GM11168 (cell line): ENCODE results near the gene RNF144A.

ENCODE experiments used
- in situ Hi-C: fragments of 300-500 bp; cut with MboI; formaldehyde crosslinking; loops from one replicate; pipeline ENCODE4 v1.12.0; 2022; ENCODE audit warnings: low sequenced_read_pairs; ENCODE audit not compliant: unreplicated experiment

Gene RNF144A

DNA sequence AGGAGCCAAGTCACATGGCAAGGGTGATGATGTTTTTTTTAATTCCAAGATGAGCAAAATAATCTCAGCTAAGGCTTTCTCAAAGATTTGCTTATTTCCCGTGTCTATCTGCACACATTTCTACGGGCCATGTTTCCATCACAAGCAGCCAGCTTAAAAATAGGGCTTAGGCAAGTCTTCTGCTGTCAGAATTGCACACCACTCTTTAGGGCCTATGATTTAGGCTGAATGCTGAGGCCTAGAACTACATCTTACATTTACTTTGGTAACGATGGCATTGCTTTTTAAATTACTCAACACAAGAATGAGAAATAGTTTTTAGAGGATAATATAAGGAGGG, 144.2 kb downstream of the RNF144A start:
- in situ Hi-C loops: no loop called here

DNA sequence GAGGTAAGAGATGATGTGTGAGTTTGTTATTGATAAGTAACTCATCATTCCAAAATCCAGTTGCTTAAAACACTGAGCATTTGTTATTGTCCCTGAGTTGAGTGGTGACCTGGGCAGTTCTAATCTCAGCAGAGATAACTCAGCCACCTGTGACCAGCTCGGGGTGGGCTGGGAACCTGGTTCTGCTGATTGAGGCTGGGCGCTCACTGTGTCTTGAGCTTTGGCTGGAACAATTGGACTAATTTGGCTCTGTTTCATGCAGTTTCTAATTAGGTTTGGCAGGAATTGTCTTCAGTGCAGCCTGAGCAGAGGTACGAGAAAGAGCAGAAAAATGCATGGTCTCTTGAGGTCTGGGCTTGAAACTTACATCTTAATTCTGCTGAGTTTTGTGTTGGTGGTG, 144.7 kb downstream of the RNF144A start:
- in situ Hi-C loops: no loop called here

DNA sequence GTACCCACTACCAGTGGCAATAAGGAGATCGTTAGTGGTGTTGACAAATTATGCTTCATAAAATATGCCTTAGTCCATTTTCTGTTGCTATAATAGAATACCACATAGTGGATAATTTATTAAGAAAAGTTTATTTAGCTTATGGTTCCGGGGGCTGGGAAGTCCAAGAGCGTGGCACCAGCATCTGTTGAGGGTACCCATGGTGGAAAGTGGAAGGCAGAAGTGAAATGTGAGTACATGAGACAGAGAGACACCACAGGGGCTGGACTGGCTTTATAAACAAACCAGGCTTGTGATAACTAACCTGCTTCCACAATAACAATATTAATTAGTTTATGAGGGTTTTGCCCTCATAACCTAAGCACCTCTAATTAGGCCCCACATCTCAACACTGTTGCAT, 146.6 kb downstream of the RNF144A start:
- in situ Hi-C loops: no loop called here

DNA sequence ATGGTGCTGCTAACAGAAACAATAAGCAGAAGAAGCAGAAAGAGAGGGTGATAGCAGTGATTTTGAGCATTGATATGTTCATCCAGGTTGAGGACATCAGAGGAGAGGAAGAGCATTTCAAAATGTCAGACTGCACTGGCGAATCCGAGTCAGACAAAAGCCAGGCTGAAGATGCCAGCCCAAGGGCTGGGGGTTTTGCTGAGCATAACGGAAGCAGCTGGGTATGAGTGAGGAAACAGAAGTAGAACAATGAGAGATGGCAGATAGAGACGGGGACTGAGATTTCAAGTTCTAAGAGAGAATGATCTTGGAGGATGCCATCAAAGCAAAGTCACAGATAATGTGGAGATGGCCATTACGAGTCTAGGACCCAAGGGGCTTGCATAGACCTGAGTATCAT, 151.2 kb downstream of the RNF144A start:
- in situ Hi-C loops: no loop called here

DNA sequence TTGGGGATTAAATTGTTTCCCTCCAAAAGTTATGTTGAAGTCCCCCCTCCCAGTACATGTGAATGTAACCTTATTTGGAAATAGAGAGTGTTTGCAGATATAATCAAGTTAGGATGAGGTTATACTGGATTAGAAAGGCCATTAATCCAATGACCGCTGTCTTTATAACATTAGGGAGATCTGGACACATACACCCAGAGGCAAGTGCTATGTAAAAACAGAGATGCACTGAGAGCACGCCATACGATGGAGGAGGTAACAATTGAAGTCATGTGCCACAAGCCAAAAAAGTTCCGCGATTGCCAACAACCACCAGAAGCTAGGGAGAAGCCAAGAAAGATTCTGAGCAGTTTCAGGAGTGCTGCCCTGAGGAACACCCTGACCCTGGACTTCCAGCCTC, 153.3 kb downstream of the RNF144A start:
- in situ Hi-C loops: no loop called here

DNA sequence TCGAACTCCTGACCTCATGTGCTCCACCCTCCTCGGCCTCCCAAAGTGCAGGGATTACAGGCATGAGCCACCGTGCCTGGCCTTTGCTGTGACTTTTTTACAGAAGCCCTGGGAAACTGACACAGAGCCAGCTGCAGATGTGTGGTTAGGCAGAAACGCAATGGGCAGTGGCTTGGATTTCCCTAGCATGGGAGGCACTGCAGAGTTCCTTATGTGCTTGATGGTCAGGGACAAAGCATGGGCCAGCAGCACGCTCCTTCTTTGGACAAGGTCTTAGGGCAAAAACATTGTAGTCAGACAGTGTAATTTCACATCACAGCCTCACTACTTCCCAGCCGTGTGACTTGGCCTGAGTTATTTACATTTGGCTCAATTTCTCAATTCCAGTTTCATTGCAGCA, 153.9 kb downstream of the RNF144A start:
- in situ Hi-C loops: no loop called here

DNA sequence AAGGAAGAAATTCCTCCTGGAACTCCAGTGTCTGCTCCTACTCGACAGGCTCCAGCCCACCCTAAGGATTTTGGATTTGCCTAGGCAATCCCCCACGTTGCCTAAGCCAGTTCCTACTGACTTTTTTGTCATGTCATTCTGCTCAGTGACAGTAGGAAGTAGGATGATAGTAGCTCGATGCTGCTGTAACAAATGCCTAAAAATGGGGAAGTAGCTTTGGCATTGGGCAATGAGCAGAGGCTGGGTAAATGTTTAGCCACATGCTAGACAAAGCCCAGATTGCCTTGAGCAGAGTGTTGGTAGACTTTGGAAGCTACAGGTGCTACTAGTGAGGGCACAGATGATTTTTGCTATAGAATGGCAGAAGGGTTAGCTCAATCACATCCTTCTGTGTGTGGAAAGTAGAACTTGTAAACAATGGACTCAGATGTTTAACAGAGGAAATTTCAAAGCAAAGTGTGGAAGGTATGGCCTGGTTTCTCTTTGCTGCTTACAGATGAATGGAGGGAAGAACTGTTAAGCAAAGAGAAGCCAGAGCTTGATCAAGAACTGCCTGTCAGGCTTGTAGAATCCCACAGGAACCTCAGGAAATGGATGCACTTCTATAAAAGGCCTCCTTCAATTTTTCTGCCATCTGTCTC, 154.8 kb downstream of the RNF144A start:
- in situ Hi-C loops: no loop called here

DNA sequence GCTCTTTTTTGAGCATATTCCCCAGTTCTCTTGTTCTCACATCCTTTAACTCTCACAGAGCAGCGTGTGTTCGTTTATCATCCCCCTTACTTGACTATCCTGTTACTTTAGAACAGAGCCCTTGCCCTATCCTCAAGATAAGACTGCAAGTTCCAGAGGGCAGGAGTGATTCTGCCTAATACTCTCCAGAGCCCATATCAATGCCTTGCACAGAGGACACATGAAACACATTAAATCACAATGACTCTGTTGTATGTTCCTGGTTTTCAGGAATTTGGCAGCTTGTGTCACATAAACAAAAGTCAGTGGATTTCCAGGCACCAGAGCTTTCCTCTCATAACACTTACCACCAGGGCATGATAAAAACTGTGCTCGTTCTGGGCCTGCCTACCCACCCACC, 156.7 kb downstream of the RNF144A start:
- in situ Hi-C loops: no loop called here

DNA sequence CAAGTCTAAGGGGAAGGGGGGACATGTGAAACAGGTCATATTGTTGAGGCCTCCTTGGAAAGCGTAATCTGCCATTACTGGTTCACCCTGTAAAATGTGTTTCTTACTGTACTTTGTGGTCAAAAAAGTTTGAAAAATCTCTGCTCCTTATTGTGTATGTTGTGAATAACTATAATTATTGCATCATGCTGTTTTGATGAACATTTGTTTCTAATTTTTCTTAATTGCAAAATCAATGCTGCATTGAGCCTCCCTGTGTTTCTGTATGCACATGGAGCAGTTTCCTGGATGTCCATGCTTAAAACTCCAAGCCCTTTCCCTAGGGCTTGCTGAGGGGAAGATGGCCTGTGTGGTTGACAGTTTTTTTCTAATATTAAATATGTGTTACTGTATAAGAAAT, 158.6 kb downstream of the RNF144A start:
- in situ Hi-C loops: no loop called here

DNA sequence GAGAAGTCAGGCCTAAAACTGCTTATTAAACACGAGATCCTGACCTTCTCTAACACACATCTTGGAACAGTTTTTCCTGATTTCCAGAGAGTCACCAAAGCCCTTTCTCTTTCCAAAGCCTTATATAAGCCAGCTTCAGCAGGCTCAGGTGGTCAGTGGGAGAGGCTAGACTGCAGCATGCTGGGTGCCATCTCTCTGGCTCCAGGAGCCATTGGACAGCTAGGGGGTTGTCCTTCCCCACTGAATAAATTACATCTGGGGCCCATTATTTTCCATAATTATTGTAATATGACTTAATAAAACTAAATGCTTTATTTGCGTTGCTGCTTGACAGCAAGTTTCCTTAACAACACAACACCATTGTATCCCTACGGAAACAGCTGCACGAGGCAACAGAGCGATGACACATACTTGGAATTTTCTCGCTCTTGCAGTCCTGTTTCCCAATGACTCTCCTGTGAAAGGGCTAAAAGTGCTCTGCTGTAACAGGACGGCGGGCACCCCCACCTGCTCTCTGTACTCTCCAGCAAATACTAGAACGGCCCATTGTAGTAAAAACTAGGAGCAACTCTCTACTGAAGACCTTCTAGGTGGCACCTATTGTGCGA, 160.6 kb downstream of the RNF144A start:
- in situ Hi-C loops: no loop called here

DNA sequence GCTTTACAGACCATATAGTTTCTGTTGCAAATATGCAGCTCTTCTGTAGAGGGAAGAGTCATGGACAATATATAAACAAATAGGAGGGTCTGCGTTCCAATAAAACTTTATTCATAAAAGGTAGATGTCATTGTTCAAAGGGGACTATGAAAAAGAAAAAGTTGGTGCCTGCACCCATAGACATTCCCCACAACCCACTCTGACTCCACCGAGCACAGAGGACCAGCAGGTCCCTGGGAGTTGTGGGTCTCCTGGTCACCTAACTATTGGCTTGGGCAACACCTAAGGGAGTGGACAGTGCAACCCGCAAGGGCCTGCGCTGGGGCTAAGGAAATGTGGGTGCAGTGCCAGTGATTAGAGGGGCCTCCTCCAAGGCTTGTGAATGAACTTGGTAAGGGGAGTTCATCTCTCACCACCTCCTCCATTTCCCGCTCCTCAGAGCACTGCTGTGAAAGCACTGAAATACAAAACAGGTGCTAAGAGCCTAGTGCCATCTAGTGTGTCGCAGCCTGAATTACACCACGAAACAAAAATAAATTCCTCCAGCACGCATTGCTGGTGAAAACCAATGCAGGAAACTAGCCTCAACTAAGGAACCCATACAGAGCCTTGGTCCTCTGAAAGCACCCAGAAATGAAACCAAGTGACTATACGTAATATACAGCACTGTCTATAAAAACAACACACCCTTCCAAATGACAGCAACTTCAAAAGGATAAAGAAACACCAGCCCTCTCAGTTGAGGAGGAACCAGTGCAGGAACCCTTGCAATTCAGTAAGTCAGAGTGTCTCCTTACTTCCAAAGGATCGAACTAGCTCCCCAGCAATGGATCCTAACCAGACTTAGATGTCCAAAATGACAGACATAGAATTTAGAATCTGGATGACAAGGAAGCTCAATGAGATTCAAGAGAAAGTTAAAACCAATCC, 166.6 kb downstream of the RNF144A start:
- in situ Hi-C loops: no loop called here

DNA sequence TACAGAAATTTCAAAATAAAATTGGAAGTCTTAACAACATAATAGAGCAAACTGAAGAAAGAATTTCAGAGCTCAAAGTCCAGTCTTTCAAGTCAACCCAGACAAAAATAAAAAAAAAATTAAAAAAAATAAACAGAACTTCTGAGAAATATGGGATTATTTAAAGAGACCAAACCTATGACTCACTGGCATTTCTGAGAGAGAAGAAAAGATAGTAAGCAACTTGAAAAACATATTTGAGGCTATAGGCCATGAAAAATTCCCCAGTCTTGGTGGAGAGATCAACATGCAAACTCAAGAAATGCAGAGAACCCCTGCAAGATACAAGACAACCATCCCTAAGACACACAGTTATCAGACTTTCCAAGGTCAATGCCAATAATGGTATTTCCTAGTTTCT, 167.4 kb downstream of the RNF144A start:
- in situ Hi-C loops: no loop called here

DNA sequence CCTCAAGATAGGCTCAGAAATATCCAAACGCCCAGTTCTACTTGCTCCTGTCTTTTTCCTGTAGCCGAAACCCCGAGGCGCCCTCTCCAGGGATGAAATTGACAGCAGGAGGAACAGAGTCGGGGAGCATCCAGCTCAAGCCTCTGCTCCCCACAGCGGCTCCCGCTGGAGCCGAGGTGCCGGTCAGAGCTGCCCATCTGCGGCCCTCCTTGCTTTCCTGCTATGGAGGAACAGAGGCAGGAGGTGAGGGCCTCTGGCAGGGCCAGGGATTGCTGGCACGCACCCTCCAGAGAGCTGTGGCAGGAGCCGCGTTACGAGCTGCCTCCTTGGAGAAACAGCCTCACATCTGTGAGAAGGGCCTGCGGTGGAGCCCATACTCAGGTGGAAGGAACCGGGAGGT, 172.1 kb downstream of the RNF144A start:
- in situ Hi-C loops: no loop called here

DNA sequence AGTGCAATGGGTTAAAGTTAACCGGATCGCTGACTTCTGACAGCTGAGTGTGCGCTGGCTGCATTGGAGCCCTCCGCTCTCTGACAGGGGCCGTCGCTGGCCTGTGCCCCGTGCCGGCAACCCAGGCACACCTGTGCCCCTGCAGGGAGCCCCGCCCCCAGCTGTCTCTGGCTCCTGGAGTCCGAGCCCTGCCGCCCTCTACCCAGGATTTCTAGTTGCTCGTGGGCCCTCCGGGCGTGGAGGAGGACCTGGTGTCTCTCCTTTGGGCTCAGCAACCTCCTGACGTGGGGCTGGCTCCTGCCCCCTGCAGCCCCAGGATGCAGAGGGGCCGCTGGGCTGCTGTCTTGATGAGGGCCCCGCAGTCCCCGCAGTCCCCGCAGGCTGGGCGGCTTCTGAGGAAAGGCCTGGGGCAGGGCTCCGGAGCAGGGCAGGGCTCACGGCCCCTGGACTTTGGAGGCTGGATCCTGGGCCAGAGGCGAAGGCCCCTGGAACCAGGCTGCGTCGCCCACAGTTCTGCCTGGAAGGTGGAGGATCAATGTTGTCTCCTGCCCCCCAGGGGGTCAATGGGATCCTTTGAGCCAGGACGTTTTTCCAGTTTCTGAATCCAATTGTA, 172.8 kb downstream of the RNF144A start:
- in situ Hi-C loops: no loop called here

DNA sequence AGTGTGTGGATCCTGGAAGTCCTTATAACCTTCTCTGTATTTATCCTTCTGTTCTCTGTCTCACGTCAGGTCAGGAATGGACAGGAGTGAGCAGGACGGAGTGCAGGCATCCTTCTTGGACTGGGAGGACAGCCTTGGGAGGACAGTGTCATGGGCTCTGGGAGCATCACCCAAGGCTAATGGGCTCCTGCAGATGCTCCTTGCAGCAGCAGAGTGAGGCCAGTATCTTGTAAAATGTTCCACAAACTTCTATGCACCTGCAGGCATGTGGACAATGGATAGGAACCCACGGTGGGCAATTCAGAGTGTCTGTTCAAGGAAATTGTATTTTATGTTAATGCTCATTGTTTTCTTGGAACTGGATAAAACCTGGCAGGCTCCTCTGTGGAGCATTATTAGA, 176.2 kb downstream of the RNF144A start:
- in situ Hi-C loops: no loop called here
